Activated CD8-positive, alpha-beta memory T cell treated with anti-CD3 and anti-CD28 coated beads for 36 hours (primary cell): ENCODE measurements around the gene SNCG. TPM values are rescaled to one million over a fixed set of nuclear protein-coding genes. Genes with fewer than 3 reads are reported as not detected.
"Not testable (repeated sequence)": the region's sequence is repeated elsewhere in the genome, so short reads cannot be mapped to it uniquely, and the experiment has no call there.

Experiments
- CTCF ChIA-PET: fragments of 350-600 bp; sonication (Branson Sonifier 250); formaldehyde crosslinking; loops from one replicate; lab custom pipeline; 2021; ENCODE audit warnings: antibody characterized with exemption; lab: Charles Lee
- POLR2A ChIA-PET: fragments of 350-600 bp; sonication (Branson Sonifier 250); formaldehyde crosslinking; loops from one replicate; lab custom pipeline; 2021; ENCODE audit warnings: antibody characterized with exemption; lab: Charles Lee
- total RNA-seq, 2 experiments: library from RNA; stranded (reverse); gene quantifications; one replicate each; pipeline ENCODE4 v1.2.3, GENCODE V29; 2021

Gene SNCG
- total RNA-seq: not detected

GRCh38 chr10:86958116-86958900 lies at the start of gene SNCG:
TSS of gene SNCG (plus strand) at chr10:86958599. CDS start at chr10:86958698, 99 bp downstream.
- CTCF ChIA-PET: interaction anchor here (1.9 kb wide), 1 partner anchor 19 kb away, joined by 12 read pairs; no protein-coding TSS in a partner anchor
- POLR2A ChIA-PET: no interaction called here

- CTCF ChIA-PET: interaction anchor here (0.6 kb wide), 1 partner anchor 24 kb away, joined by 3 read pairs; no protein-coding TSS in a partner anchor
- POLR2A ChIA-PET: no interaction called here
Observed at GRCh38 chr10:86914734-86915133, 43.7 kb upstream of the SNCG start.

DNA sequence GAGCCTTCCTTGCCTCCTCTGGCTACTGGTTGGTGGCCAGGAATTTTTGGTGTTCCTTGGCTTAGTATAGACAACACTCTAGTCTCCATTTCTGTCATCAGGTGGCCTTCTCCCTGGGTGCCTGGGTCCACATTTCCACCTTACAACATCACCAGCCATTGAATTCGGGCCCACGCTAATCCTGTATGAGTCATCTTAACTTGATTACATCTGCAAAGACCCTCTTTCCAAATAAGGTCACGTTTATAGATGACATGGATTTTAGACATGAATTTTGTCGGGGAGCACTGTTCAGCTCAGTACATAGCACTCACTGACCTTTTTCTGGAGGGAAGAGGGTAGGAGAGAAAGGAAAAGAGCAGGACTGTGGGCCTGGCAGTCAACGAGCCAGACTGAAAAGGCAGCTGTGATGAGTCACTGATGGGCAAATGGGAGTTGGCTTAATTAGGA lies 40.4 kb upstream of the SNCG start:
- CTCF ChIA-PET: interaction anchor here (1.0 kb wide), 1 partner anchor 21 kb away, joined by 7 read pairs; no protein-coding TSS in a partner anchor
- POLR2A ChIA-PET: no interaction called here

DNA sequence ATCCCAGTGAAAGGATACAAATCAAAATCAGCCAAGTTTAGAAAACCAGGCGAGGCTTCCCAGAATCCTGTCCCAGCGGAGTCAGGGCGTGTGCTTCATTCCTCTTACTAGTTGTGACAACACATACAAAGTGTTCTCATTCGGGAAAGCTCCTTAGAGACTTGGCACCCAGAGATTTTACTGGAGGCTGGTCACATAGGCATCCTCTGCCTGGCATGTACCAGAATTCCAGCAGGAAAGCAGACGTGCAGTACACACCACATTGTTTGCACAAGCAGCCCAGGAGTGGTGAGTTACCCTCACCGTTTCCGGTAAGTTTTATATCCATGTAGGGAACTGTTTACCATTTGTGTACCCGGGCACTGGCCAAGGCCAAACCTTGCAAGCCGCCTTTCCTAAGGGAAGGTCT lies 35.8 kb upstream of the SNCG start:
- POLR2A ChIA-PET: no interaction called here
- CTCF ChIA-PET: no interaction called here

- ChIA-PET POLR2A (no interaction called here), CTCF (interaction anchor here (0.6 to 1.6 kb wide), 3 partner anchors 9 to 241 kb away, joined by 3 to 6 read pairs (median 5); no protein-coding TSS in a partner anchor)
Observed at GRCh38 chr10:86929468-86930380, 28.7 kb upstream of the SNCG start.

GRCh38 chr10:86931872-86932271 lies 26.5 kb upstream of the SNCG start:
- CTCF ChIA-PET: interaction anchor here (0.5 kb wide), 1 partner anchor 117 kb away, joined by 4 read pairs; no protein-coding TSS in a partner anchor

DNA sequence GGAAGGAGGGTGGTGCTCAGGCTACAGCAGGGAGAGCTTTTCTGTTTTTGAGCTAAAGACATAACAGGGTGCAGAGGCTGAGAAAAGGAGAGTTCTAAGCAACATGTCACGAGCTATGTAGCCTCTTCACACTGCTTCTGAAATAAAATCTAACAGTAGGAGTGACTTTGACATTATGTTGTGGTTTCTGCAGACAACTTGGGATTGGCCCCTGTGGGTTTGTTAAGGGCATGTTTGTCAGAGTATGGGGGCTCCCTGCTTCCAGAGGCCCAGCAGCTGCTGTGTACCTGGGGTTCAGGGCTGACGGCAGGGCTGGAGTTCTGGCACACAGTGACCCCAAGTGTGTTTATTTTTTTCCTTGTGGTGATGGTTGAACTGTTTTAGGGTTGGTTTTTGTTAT lies 25.7 kb upstream of the SNCG start:
- ChIA-PET CTCF (interaction anchor here (1.3 kb wide), 1 partner anchor 32 kb away, joined by 3 read pairs; no protein-coding TSS in a partner anchor), POLR2A (no interaction called here)

More at GRCh38 chr10:86931872-86932271, 26.5 kb upstream of the SNCG start:
- POLR2A ChIA-PET: no interaction called here

DNA sequence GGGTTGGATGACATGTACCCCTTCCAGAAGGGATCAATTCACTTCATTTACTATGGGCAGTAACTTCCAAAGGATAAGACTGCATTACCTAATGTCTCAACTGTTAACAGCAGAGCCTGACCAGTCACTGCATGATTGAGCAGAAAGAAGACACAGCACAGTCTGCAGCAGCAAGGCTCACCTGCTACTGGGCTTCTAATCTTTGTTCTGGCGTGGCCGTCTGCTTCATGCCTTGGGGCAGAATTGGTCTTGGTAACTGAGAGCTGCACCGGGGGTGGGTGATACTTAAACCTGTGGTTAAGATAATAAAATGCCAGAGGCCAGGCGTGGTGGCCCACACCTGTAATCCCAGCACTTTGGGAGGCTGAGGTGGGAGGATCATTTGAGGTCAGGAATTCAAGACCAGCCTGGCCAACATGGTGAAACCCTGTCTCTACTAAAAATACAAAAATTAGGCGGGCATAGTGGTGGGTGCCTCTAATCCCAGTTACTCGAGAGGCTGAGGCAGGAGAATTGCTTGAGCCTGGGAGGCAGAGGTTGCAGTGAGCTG lies 24.2 kb upstream of the SNCG start:
- CTCF ChIA-PET, POLR2A ChIA-PET: not testable (repeated sequence)

- ChIA-PET POLR2A (no interaction called here), CTCF (interaction anchor here (0.5 to 0.8 kb wide), 2 partner anchors 11 to 117 kb away, joined by 3 read pairs; no protein-coding TSS in a partner anchor)
Observed at GRCh38 chr10:86936661-86937501, 21.5 kb upstream of the SNCG start.

DNA sequence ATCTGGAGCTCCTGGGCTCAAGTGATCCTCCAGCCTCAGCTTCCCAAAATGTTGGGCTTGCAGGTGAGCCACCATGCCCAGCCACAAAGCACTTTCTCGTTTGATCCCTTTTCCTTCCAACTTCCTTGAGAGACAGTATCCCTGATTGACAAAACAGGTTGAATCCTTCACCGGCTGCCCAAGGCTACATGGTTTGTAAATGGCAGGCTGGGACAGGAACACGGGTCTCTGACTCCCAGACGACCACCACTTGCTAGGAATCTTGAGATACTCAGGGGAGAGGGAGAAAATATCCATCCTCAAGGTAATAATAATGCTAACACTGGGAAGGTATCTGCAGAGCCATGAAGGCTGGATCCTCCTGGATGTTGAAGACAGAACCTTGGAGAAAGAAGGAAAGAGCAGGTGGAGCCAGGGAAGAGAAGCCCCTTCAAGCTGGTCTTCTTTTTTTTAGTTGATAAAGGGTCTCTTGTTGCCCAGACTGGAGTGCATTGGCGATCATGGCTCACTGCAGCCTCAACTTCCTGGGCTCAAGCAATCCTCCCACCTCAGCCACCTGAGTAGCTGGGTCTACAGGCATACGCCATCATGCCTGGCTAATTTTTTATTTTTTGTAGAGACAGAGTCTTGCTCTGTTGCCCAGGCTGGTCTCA lies 20.8 kb upstream of the SNCG start:
- POLR2A ChIA-PET: no interaction called here
- CTCF ChIA-PET: interaction anchor here (0.8 to 1.2 kb wide), 2 partner anchors 10 to 249 kb away, joined by 3 read pairs; no protein-coding TSS in a partner anchor

- ChIA-PET POLR2A (no interaction called here), CTCF (interaction anchor here (0.7 to 2.1 kb wide), 8 partner anchors 8 to 250 kb away, joined by 3 to 16 read pairs (median 7); no protein-coding TSS in a partner anchor)
Observed at GRCh38 chr10:86938260-86938659, 20.1 kb upstream of the SNCG start.

DNA sequence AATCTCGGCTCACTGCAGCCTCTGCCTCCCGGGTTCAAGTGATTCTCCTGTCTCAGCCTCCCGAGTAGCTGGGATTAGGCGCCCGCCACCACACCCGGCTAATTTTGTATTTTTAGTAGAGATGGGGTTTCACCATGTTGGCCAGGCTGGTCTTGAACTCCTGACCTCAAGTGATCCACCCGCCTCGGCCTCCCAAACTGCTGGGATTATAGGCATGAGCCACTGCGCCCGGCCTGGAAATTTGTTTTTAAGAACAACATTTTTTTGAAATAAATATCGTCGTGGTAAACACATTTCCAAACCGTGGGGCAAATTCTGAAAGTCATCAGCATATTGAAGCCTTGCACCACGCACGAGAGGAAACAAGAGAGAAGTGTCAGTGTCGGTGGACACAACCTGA lies 18.3 kb upstream of the SNCG start:
- CTCF ChIA-PET: interaction anchor here (0.6 to 2.1 kb wide), 10 partner anchors 9 to 168 kb away, joined by 3 to 12 read pairs (median 4); partner anchors contain the start of genes ADIRF, MMRN2 and SNCG
- POLR2A ChIA-PET: not testable (repeated sequence)

DNA sequence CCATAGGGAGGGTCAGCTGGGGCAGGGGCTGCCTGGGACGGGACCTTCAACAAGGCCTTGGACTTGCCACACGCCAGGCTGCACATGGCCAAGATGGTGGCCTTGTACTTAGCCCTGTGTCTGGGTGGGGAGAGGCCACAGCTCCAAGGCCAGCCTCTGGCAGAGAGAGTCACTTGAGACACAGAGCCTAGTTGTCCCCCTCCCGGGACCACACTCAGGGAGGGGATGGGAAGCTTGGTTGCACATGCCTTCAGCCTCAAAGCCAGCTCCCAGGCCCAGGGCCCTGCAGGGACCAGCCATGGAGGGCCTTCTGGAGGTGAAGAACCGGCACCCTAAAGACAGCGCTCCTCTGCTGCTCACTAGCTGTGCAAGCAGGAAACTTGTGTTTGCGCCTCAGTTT lies 17.7 kb upstream of the SNCG start:
- ChIA-PET POLR2A (no interaction called here), CTCF (interaction anchor here (1.7 kb wide), 1 partner anchor 28 kb away, joined by 5 read pairs; the partner anchor contains the start of gene ADIRF)

DNA sequence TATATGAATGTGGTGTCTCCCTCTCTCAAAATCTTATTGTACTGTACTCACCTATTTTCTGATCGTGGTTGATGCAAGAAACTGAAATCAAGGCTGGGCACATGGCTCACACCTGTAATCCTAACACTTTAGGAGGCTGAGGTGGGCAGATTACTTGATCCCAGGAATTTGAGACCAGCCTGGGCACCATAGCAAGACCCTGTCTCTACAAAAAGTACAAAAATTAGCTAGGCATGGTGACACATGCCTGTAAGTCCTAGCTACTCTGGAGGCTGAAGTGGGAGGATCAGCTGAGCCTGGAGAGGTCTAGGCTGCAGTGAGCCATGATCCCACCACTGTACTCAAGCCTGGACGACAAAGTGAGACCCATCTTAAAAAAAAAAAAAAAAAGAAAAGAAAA lies 17.0 kb upstream of the SNCG start:
- ChIA-PET CTCF (interaction anchor here (0.7 to 1.7 kb wide), 2 partner anchors 28 to 258 kb away, joined by 4 to 5 read pairs; partner anchors contain the start of gene ADIRF), POLR2A (no interaction called here)

DNA sequence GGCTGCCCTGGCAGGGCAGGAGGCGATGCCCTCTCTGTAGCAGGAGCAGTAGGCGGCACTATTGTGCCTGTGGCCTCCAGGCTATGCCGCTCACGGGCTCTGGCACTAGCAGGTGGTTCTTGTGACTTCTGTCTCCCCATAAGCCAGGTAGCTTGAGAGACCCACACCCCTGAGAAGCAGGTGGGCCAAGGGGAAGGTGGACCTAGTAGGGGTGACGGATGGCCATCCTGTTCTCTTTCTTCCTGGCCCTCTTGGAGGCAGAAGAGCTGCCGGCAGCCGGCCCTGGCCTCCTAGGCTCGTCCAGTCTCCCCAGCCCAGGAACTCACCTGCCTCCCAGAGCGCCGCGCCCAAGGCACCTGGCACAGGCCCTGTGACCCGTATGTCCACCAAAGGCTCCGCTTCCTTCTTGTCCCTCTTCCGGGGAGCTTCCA lies 16.4 kb upstream of the SNCG start:
- ChIA-PET CTCF (interaction anchor here (0.8 to 1.7 kb wide), 3 partner anchors 19 to 27 kb away, joined by 3 to 5 read pairs (median 5); partner anchors contain the start of gene ADIRF), POLR2A (no interaction called here)

DNA sequence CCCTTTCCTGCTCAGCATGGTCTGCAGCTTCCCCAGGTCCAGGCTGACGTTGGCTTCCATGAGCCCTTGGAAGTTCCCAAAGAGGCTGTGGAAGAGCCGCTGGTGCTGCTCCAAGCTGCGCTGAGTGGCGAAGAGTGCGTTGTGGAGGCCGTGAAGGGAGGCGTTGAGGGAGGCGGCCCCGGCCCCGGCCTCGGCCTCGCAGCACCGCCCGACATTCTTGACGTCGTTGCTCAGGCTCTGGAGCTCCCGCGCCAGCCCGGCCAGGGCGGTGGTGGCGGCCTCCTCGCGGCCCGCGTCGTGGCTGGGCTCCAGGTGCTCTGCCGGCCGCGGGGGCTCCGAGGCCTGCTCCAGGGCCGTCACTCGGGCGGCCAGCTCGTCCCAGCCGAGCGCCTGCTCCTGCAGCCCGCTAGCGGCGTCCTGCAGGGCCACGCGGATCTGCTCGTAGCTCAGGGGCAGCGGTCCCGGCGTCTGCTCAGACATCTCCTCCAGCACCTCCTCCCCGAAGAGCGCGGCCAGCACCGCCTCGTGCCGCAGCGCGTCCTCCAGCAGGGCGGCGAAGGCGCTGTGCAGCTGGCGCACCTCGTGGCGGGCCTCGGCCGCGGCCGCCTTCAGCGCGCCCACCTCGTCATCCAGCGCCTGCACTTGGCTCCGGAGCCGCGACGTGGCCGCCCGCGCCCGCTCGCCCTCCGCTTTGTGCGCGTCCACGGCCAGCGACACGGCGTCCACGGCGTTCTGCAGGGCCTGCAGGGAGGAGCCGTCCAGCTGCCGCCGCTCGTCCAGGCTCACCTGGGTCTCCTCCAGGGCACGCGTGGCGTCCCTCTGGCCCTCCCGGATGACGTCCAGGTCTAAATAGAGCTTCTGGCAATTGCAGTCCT lies 15.7 kb upstream of the SNCG start:
- POLR2A ChIA-PET: no interaction called here
- CTCF ChIA-PET: interaction anchor here (0.8 to 1.7 kb wide), 3 partner anchors 18 to 26 kb away, joined by 3 to 5 read pairs (median 5); partner anchors contain the start of gene ADIRF
